Measurements from ENCODE around the gene MTMR4.
"Not testable (repeated sequence)": the region's sequence is repeated elsewhere in the genome, so short reads cannot be mapped to it uniquely, and the experiment has no call there.

Gene MTMR4

DNA sequence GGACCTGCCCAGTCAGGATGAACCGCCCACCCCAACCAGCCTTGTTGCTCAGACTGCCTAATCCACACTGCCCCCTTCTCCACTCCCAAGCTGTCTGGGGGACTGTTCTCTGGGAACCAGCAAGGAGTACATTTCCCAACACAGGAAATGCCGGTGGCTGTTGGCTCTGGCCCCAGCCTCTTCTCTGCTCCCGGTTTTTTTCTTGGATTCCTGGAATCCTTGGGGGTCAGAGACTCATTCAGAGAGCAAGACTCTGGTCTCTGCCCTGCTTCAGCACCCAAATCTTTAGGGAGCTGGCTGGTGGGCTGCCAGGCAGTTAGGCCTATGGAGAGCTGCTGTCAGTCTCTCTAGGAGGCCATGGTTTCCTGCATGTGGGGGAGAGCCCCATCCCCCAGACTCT, 10.8 kb upstream of the MTMR4 start:
- DNase-seq (ENCODE audit: low spot score) = no peak

DNA sequence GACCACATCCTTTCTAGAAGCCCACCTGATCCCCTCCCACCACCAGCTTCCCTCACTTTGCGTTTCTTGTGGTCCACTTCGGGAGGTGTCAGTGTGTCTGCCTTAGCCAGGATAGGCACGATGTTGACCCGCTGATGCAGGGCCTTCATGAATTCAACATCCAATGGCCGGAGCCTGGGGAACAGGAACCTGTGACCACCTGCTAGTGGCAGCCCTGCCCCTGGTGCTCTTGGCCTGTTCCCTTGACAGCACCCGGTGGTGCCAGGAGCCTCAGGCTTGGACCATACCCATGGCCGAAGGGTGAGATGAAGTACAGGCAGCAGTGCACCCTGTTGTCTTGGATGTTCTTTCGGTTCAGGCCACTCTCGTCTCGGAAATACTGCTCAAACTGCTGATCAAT, 7.2 kb upstream of the MTMR4 start:
- no peak for DNase-seq (ENCODE audit: low spot score)

DNA sequence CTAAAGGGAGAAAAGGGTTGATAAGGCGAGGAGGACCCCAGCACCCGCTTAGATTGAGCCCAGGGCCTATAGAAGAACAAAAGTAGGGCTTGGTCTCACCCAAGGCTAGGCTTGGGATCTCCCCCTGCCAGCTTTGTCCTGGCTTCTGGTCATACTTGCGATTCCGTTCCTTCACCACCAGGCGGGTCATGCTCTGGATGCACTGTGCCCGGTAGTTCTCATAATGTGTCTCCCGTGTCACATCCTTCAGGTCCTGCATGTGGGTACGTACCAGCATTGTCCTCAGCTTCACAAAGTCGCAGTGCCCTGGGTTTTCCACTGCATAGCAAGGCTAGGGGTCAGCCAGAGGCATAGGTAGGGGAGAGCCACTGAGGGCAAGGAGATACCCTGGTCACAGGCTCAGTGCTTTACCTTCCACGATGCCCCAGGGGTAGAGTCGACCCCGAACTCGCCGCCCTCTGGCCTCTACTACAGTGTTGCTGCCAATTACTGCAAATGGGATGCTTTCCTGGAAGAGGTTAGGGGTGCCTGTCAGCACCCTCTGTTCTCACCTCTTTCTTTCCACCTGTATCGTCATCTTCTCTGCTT, 6.5 kb upstream of the MTMR4 start:
- DNase-seq (ENCODE audit: low spot score) = no peak

DNA sequence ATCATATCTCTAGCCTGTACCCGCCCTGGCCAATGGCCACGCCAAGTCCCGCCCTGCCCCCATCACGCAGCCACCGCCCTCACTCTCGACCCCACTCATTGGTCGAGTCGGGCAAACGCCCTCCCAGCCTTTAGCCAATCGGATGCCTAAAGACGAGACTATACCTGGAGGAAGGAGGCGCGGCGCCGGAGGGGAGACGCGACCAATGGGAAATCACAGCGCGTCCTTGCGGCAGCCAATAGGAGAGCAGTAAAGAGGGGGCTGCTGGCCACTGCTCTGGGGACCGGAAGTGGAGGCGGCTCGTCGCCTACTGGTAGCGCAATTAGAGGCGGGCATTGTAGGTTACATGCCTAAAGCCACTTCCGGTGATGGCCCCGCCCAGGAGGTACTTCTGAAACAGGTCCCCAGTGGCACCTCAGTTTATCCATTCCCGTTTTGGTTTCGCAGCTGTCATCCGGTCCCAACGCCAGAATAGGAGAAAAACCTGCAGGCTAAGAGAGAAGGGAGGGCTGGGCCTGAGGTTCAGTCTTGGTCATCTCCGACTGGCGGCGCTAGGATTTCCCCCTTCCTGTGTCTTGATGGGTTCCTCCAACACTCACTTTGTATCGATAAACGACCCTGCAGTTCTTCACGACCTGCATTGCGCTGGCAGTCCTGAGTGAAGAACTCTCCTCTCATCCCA, 3.6 kb upstream of the MTMR4 start:
- DNase-seq (ENCODE audit: low spot score) = peak; percentile 99

DNA sequence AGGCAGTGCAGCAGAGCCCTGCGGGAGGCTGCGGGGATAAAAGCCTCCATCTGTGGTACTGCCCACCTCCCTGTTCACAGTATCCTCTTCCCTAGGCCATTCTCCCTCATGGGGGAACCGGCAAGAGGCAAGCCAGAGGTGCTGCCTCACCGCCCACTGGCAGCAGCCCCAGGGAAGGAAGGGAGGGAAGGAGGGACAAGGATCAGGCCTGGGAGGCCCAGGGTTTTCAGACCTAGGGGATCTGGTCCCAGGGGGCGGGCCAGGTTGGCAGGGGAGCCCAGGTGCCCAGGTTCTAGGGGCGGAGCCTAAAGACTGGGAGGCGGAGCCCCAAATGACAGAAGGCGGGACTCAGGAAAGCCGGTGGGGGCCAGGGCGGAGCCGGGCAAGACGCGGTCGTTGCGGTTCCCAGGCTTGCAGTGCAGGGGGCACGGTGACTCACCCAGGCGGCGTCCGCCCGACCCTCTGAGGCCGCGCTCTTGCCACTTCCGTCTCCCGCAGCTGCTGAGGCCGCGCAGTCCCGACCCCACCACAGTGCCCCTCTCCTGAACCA, 3.0 kb upstream of the MTMR4 start:
- DNase-seq (ENCODE audit: low spot score) = no peak

DNA sequence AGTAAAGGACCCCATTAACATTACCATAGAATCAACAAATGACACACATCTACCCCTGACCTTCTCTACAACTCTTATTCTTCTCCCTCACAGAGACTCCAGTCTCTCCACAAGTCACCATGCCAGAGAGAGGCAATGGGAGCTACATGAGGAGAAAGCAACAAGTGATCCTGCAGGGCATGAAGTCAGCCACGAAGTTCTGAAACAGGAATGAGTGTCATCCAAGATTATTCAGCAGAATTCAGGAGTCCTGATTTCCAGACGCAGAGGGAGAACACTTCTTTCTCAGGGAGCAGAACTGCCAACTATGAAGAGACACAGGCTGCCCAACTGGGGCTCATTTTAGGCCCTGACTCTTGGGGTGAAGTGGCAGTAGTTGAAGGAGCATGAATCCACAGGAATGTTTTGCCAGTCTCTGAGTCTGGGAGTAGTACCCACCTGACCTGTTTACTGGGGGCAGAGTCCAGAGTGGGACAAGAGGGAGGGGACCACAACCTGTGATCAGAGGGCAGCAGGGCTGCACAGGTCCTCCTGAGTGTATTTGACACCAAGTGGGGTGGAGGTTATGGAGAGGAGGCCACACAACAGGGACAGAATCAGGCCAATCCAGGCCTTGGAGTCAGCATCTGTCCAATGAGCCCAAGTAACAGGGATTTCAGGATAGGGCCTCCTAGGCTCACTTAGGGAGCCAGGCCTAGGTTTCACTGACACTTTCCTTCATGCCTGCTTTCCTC, 2.4 kb upstream of the MTMR4 start:
- DNase-seq (ENCODE audit: low spot score) = no peak

DNA sequence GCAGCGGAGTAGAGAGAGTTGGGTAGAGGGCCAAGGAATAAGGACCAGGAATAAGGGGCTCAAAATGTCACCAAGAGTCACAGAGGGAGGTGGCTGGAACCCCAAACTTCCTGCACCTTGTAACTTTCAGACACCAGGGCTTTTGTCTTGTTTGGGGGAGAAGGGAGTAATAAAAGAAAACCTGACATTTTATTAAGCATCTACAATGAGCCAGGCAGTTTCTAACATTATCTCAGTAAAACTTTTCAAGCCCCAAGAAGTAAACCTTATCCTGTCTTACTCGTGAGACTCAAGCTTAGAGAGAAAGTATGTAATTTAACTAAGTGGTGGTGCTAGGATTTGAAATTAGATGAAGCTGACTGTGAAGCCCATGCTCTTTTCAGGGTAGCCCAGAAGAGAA, 848 bp upstream of the MTMR4 start:
- no peak for DNase-seq (ENCODE audit: low spot score)

DNA sequence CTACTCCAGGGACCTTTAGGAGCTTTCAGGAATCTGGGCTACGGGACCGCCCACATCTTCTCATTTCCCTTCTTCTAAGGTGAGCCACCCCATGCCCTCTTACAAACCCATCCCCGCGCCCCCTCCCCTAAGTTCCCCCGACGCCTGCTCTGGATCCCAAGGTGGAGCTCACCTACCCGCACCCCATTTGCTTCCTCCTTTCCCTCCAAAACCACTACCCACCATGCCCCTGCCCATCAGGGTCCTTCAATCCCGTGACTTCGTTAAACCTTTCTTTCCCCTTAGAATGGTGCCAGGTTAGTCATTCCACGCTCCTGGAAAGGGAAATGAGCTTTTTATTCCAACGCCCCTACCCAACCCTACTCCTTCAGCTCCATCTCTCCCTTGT, 326 bp upstream of the MTMR4 start:
- no peak for DNase-seq (ENCODE audit: low spot score)

DNA sequence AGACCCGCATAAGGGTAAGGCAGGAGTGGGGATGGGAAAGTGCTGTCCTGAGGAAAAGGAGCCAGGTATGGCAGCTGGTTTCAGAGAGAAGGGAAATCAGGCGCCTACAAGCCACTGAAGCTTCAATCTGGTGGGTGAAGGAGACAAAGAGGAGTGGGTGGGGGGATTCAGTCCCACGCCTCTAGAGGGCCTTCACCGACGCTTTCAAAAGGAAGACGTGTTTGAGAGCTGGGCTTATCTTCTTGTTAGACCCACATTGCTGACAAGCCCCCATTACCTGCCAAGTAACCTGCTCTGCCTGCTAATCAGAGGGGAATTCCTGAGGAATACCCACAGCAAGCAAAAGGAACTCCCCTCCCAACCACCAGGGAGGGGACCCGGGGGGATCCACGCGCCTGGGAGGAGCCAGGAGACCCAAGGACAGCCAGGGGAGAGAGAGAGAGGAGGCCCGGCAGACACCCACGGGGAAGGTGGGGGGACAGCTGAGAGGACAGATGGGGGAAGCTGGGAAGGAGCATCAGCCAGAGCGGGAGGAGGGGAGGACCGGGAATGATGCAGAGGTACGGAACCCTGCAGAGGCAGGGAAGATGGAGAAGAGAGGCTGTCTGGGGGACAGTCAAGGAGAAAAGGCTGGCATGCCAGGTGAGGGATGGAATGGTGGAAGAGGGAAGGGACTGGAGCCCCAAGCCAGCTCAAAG, 1.0 kb downstream of the MTMR4 start:
- DNase-seq (ENCODE audit: low spot score) = no peak

DNA sequence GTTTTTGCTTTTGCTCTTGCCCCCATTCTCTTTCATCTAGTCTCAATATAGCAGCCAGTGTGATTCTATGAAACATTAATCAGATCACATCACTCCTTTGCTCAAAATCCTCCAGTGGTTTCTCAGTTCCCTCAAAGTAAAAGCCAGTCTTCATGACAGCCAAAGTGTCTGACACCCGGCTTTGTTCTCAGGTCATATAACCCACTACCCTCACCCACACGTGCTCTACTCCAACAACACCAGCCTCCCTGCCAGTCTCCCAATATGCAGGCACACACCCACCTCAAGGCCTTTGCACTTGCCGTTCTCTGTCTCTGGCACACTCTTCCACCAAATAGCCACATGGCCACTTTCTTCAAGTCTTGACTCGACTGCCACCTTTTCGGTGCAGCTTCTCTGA, 4.4 kb downstream of the MTMR4 start:
- no peak for DNase-seq (ENCODE audit: low spot score)

DNA sequence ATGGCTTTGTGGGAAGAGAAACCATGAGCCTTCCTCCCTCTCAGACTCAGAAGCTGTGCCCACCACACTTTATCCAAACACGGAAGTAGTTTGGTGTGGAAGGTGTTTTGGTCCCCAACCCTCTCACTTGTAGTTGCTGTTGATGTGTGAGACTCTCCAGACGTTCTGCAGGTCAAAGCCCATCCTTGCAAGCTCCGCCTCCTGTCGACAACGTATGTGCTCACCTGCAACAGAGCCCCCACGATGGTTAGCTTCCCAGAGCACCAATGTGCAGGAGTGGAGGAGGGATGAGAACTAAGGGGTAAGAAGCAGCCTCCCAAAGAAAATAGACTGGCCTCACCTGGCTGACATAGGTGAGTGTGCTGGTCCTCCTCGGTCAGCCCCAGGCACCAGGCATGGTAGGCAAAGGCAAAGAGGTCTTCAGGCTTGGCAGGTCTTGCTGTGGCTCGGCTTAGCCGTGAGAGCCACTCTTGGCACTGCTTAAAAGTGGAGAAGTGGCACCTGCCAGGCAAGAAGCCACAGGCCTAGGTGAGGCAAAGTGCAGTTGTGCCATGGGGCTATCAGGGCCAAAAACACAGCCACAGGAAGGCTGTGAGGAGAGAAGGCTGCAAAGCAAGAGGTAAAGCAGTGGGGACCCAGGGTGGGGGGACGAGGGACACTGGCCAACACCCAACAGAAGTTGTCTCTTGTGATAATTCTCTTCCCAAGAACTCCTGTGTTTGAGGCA, 5.9 kb downstream of the MTMR4 start:
- DNase-seq (ENCODE audit: low spot score) = no peak

DNA sequence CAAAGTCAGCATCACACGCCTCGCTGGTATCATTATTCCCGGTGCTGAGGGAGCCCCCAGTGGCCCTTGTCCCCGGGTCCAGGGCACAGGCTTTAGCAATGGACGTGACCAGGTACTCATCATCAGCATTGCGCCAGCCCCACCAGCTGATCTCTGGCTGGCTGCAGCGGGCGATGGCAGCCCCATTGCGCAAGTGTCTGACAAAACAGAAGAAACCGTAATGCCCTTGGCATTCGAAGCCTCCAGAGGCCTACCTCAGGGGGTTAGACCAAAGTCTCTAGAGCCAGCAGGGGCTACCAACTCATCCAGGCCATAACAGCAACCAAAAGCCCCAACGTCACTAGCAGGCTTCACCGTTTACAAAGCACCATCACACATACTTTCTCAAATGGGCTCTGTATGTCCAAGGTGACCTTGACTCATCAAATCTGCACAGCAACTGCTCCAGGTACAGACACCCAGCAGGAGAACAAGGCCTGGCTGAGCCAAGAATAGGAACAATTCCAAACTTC, 7.3 kb downstream of the MTMR4 start:
- no peak for DNase-seq (ENCODE audit: low spot score)

DNA sequence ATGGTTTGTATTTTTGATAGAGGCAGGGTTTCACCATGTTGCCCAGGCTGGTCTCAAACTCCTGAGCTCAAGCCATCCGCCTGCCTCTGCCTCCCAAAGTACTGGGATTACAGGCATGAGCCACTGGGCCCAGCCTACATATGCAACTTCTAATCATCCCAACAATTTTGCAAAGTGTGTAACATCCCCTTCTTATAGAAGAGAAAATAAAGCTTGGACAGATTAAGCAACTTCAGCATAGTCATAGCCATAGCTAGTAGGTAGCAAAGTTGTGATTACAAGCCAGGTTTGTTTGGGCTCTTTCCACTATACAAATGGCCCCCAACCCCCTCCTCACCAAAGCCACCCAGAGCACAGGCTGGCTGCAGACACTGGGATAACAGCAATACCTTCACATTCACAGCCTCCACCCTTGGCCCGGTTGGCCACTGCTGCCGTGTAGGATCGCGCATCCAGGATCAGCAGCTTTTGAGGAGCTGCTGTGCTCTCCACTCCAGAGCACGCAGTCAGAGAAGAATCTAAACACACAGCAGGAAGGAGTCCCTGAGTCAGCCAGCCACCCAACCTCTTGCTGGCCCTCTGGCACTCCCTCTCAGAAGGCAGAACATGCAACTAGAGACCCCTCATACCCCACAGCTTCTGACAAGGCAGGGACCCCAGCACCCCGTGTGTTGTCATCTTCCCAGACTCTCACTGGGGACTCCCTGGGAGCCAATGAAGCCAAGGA, 7.9 kb downstream of the MTMR4 start:
- DNase-seq (ENCODE audit: low spot score) = no peak

DNA sequence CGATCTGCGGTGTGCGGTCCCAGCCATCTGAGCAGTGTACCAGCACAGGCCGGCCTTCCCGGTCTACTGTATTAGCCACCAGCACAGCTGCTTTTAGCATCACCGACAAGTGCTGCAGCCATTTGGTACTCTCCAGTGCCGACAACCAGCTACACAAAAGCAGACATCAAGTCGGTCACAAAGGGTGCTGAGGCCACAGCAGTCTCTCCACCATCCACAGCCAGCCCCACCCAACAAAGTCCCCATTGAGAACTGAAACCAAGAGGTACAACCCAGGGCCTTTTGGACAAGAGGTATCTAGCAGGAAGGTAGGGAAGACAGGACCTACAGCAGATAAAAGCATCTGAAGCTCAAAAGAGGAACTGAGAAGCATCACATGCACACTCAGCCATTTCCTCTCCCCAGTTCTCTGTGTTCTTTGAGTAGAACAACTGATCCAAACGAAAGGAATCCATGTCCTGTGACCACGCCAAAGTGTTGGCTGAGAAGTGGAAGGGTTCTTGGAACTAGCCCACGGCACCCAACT, 9.5 kb downstream of the MTMR4 start:
- DNase-seq (ENCODE audit: low spot score) = no peak

DNA sequence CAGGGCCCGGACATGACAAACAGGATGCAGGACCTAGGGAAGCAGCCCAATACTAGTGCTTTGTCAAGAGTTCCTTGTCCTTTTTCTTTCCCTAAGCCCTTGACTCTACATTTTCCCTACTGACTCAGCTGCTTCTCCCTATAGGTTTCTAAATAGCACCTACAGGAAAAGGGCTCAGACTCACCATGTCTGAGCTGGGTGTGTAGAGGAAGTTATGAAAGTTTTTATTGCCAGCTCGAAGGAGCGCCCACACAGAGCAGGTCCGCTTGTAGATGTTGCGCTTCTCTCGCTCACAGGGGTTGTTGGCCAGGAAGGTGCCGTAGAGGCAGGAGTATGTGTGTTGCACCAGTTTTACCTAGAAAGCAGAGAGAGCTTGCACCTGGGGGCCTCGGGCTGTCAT, 10.6 kb downstream of the MTMR4 start:
- DNase-seq (ENCODE audit: low spot score) = no peak

DNA sequence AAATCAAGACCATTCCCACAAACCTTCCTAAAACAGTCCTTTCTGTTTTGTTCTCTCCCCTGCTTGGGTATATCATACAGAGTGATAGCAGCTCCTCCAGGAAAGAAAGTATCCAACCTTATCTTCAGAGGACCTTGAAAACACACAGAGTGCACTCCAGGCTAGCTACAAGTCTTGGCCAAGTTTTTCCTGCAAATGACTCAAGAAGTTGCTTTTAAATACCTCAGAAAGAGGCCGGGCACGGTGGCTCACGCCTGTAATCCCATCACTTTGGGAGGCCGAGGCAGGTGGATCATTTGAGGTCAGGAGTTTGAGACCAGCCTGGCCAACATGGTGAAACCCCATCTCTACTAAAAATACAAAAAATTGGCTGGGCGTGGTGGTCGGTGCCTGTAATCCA, 11.3 kb downstream of the MTMR4 start:
- not testable (repeated sequence) for DNase-seq (ENCODE audit: low spot score)

DNA sequence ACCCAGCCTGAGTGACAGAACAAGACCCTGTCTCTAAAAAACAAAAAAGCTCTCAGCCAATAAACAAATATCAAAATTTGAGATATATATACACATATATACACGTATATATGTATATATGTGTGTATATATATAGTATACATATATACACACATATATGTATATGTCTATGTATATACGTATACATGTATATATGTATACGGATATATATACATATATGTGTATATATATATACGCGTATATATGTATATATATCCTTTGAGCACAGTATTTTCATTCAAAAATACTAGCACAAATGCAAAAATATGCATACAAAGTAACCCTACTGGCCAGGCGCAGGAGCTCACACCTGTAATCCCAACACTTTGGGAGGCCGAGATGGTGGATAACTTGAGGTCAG, 13.0 kb downstream of the MTMR4 start:
- DNase-seq (ENCODE audit: low spot score) = no peak

DNA sequence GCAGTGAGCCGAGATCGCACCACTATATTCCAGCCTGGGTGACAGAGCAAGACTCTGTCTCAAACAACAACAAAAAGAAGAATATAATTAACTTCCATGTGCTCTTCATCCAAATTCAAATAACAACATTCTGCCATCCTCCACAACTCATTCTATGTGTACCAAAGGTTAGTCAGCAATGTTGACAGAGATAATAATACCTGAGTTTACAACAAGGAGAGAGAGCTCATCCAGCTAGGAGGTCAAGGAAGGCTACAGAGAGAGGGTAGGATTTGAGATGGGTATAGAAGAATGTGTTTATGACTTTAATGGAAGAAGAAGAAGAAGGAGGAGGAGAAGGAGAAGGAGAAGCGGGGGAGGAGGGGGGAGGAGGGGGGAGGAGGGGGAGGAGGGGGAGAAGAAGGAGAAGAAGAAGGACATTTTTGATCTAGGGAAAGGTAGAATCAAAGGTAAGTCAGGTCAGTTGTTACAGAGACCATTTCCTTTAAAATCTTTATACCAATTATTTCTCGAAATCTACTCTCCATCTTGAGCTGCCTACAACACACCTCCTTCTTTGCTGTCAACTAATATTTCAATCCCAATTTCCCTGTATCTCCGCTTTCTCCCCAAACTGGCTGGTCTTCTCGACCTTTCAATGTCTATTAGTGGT, 16.1 kb downstream of the MTMR4 start:
- no peak for DNase-seq (ENCODE audit: low spot score)

DNA sequence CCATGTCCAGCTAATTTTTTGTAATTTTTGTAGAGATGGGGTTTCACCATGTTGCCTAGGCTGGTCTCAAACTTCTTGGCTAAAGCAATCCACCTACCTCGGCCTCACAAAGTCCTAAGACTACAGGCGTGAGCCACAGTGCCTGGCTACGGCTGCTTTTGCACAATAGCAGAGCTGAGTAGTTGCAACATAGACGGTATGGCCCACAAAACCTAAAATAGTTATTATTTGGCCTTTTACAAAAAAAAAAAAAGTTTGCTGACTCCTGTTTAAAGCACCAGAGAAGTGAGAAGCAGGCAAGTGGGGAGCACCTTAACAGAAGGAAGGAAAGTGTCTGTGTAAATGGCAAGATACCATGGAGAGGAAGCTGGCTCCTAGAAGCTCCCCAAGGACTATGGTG, 20.9 kb downstream of the MTMR4 start:
- no peak for DNase-seq (ENCODE audit: low spot score)

Data from LoVo (cell line).